H1 (cell line): ENCODE data around the gene ATP6V1E1. TPM values are rescaled to one million over a fixed set of nuclear protein-coding genes. Genes with fewer than 3 reads are reported as not detected.
"Not testable (repeated sequence)": the region's sequence is repeated elsewhere in the genome, so short reads cannot be mapped to it uniquely, and the experiment has no call there.

ENCODE experiments used
- CTCF ChIA-PET: fragments of 300-600 bp; sonication (Branson Sonifier 250); formaldehyde crosslinking; loops from one replicate; lab custom pipeline; 2021; ENCODE audit not compliant: partially characterized antibody; lab: Charles Lee
- POLR2A ChIA-PET: fragments of 300-600 bp; sonication (Branson Sonifier 250); formaldehyde crosslinking; loops from one replicate; lab custom pipeline; 2021; ENCODE audit warnings: inconsistent platforms; ENCODE audit not compliant: partially characterized antibody; lab: Charles Lee
- DNase-seq, 2 experiments: peaks; one replicate each; pipeline versions ENCODE4 v3.0.0 to v3.0.0-alpha.2; 2010 to 2022; ENCODE audit warnings: low spot score in 2 of 2, low read depth in 1 of 2, mixed read lengths in 1 of 2
- FAIRE-seq: peaks from 2 replicates; lab custom pipeline; 2011; peaks lifted over from hg19 to GRCh38; lab: Jason Lieb, UNC
- H2AFZ ChIP-seq: 2 replicates; pipeline ENCODE4 v1.8.1; 2012; ENCODE audit warnings: low read length, inconsistent platforms
- H2AK5ac ChIP-seq: 2 replicates; pipeline ENCODE4 v1.6.1; 2013; ENCODE audit warnings: low read depth, low read length
- H2BK120ac ChIP-seq: replicated peaks from 2 replicates; pipeline ENCODE3; 2013; ENCODE audit warnings: low read depth, low read length, inconsistent platforms
- H2BK12ac ChIP-seq: 2 replicates; pipeline ENCODE4 v1.6.1; 2013; ENCODE audit warnings: low read depth, low read length
- H2BK15ac ChIP-seq: 2 replicates; pipeline ENCODE4 v1.6.1; 2013; ENCODE audit warnings: low read length
- H2BK20ac ChIP-seq: 2 replicates; pipeline ENCODE4 v1.6.1; 2013; ENCODE audit warnings: low read length
- H2BK5ac ChIP-seq: 2 replicates; pipeline ENCODE4 v1.6.1; 2013; ENCODE audit warnings: low read depth, low read length
- H3K14ac ChIP-seq: 2 replicates; pipeline ENCODE4 v1.6.1; 2013; ENCODE audit warnings: inconsistent platforms; ENCODE audit not compliant: insufficient read length
- H3K18ac ChIP-seq: 2 replicates; pipeline ENCODE4 v1.6.1; 2013; ENCODE audit warnings: low read length; ENCODE audit errors: extremely low read depth
- H3K23ac ChIP-seq: 2 replicates; pipeline ENCODE4 v1.6.1; 2013; ENCODE audit warnings: inconsistent platforms; ENCODE audit not compliant: insufficient read length
- H3K23me2 ChIP-seq: 2 replicates; pipeline ENCODE4 v1.6.1; 2013; ENCODE audit warnings: low read depth, low read length
- H3K27ac ChIP-seq: 2 replicates; pipeline ENCODE4 v1.6.1; 2011; ENCODE audit warnings: low read depth, low read length, inconsistent platforms
- H3K27me3 ChIP-seq, 4 experiments: replicated peaks in 1 of 4; 1 replicate in 1 of 4; 2 replicates in 3 of 4; pipeline versions ENCODE4 v1.6.1 to v1.8.1; 2011 to 2013; ENCODE audit warnings: low read length in 3 of 4, mild to moderate bottlenecking in 3 of 4, inconsistent platforms in 2 of 4, mixed read lengths in 2 of 4, moderate library complexity in 1 of 4; ENCODE audit not compliant: control insufficient read depth in 3 of 4, insufficient read depth in 3 of 4; ENCODE audit errors: extremely low read depth in 1 of 4
- H3K36me3 ChIP-seq, 4 experiments: 2 replicates each; pipeline versions ENCODE4 v1.6.1 to v1.8.1; 2011 to 2013; ENCODE audit warnings: mild to moderate bottlenecking in 4 of 4, low read length in 3 of 4, moderate library complexity in 2 of 4, control low read depth in 1 of 4, inconsistent platforms in 1 of 4; ENCODE audit not compliant: insufficient read depth in 4 of 4, control insufficient read depth in 2 of 4
- H3K4ac ChIP-seq: replicated peaks from 2 replicates; pipeline ENCODE3; 2013; ENCODE audit warnings: low read length, low read depth, mixed read lengths, inconsistent platforms; ENCODE audit not compliant: insufficient read length
- H3K4me1 ChIP-seq, 4 experiments: replicated peaks in 1 of 4; 1 replicate in 1 of 4; 2 replicates in 3 of 4; pipeline versions ENCODE4 v1.6.1 to v1.8.1; 2011 to 2013; ENCODE audit warnings: low read length in 3 of 4, inconsistent platforms in 2 of 4, mixed read lengths in 1 of 4; ENCODE audit not compliant: insufficient read depth in 4 of 4, control insufficient read depth in 3 of 4
- H3K4me2 ChIP-seq, 2 experiments: 2 replicates each; pipeline versions ENCODE4 v1.6.1 to v1.8.1; 2011 to 2013; ENCODE audit warnings: low read depth in 2 of 2, low read length in 2 of 2, control low read depth in 1 of 2, inconsistent platforms in 1 of 2, mild to moderate bottlenecking in 1 of 2; ENCODE audit not compliant: insufficient read depth in 1 of 2
- H3K4me3 ChIP-seq, 4 experiments: fragments of 200-600, 300-600 bp in 1 of 4; sonication (generic), shearing (Covaris generic), sonication (Bioruptor Twin) in 1 of 4; 2 replicates each; pipeline versions ENCODE4 v1.5.1 to v1.8.1; 2011 to 2016; ENCODE audit warnings: low read length in 4 of 4, low read depth in 3 of 4, control low read depth in 2 of 4, inconsistent platforms in 2 of 4, mild to moderate bottlenecking in 2 of 4, mixed read lengths in 1 of 4, moderate library complexity in 1 of 4; ENCODE audit not compliant: insufficient read depth in 2 of 4; ENCODE audit errors: extremely low read depth in 1 of 4
- H3K56ac ChIP-seq: replicated peaks from 2 replicates; pipeline ENCODE3; 2013; ENCODE audit warnings: low read depth, mild to moderate bottlenecking, mixed read lengths, low read length, inconsistent platforms; ENCODE audit not compliant: insufficient read length
- H3K79me1 ChIP-seq: 2 replicates; pipeline ENCODE4 v1.6.1; 2013; ENCODE audit warnings: low read depth, low read length, control low read depth
- H3K79me2 ChIP-seq, 2 experiments: 2 replicates each; pipeline versions ENCODE4 v1.6.1 to v1.8.1; 2012 to 2013; ENCODE audit warnings: low read length in 2 of 2, mild to moderate bottlenecking in 2 of 2, inconsistent platforms in 1 of 2; ENCODE audit not compliant: insufficient read depth in 2 of 2, control insufficient read depth in 1 of 2
- H3K9ac ChIP-seq, 4 experiments: replicated peaks in 1 of 4; 1 replicate in 1 of 4; 2 replicates in 3 of 4; pipeline versions ENCODE4 v1.6.1 to v1.8.1; 2011 to 2013; ENCODE audit warnings: low read depth in 3 of 4, low read length in 3 of 4, control low read depth in 2 of 4, mild to moderate bottlenecking in 2 of 4, moderate library complexity in 2 of 4, inconsistent platforms in 1 of 4; ENCODE audit errors: extremely low read depth in 1 of 4
- H3K9me3 ChIP-seq, 2 experiments: 2 replicates each; pipeline versions ENCODE4 v1.6.1 to v1.8.1; 2012 to 2013; ENCODE audit warnings: mild to moderate bottlenecking in 2 of 2, moderate library complexity in 2 of 2, control low read depth in 1 of 2, inconsistent platforms in 1 of 2, low read depth in 1 of 2, low read length in 1 of 2, mixed read lengths in 1 of 2; ENCODE audit not compliant: insufficient read depth in 2 of 2
- H4K20me1 ChIP-seq, 2 experiments: replicated peaks in 1 of 2; 2 replicates each; pipeline versions ENCODE3 to v1.8.1; 2011 to 2013; ENCODE audit warnings: inconsistent platforms in 2 of 2, low read length in 2 of 2, mild to moderate bottlenecking in 1 of 2; ENCODE audit not compliant: insufficient read depth in 2 of 2, control insufficient read depth in 1 of 2
- H4K5ac ChIP-seq: 2 replicates; pipeline ENCODE4 v1.6.1; 2013; ENCODE audit warnings: low read length, low read depth, mixed read lengths, inconsistent platforms; ENCODE audit not compliant: insufficient read length
- H4K8ac ChIP-seq: 2 replicates; pipeline ENCODE4 v1.8.0; 2013; ENCODE audit warnings: mild to moderate bottlenecking, moderate library complexity, low read length, inconsistent platforms; ENCODE audit not compliant: insufficient read depth; ENCODE audit errors: extremely low read depth
- H4K91ac ChIP-seq: replicated peaks from 2 replicates; pipeline ENCODE3; 2013; ENCODE audit warnings: low read length, mixed read lengths, inconsistent platforms; ENCODE audit not compliant: insufficient read length
- WGBS, 2 experiments: shearing (Covaris generic) in 1 of 2; methylation state at CpG; one replicate each; pipeline versions ENCODE4 v1.1.6 to v1.1.7; 2013 to 2015; ENCODE audit warnings: low lambda C conversion rate in 2 of 2, mixed read lengths in 2 of 2, inconsistent platforms in 1 of 2, low coverage in 1 of 2, missing lambda C conversion rate in 1 of 2; ENCODE audit not compliant: insufficient replicate concordance in 2 of 2, insufficient coverage in 1 of 2, insufficient read length in 1 of 2; ENCODE audit errors: extremely low coverage in 1 of 2, missing lambda C conversion rate in 1 of 2; 5-methylcytosine and 5-hydroxymethylcytosine counted together
- polyA plus RNA-seq, 7 experiments: library from polyadenylated mRNA; depleted of rRNA in 3 of 7; stranded (reverse) in 5 of 7; unstranded in 2 of 7; fragments of >200 nt in 5 of 7; fragments of 200-250 nt in 2 of 7; gene quantifications; 1 replicate in 5 of 7; 2 replicates in 1 of 7; 4 replicates in 1 of 7; pipeline versions ENCODE4 v1.2.1 to v1.2.3, GENCODE V29; 2011 to 2013; ENCODE audit warnings: missing spikeins in 2 of 7, mixed read lengths in 2 of 7
- total RNA-seq: library from RNA; stranded (reverse); fragmentation: NEBNext Ultra II Directional; extraction: Animal tissue kit (Norgen Biotek cat#: 25700); gene quantifications from 2 replicates; pipeline ENCODE4 v1.2.1, GENCODE V29; 2021

Gene ATP6V1E1
- total and polyA plus RNA-seq, 2 of the 8 experiments (the other 6 are each of a cell fraction or from before 2014, with no cell fraction given), result 80.4 to 88.1 TPM

GRCh38 chr22:17671521-17672092 is 43.1 kb upstream of the ATP6V1E1 start:
- H2AK5ac ChIP-seq, H3K9me3 ChIP-seq, H4K5ac ChIP-seq, H2BK15ac ChIP-seq, DNase-seq, H3K36me3 ChIP-seq, H3K4me3 ChIP-seq, H3K23ac ChIP-seq, H3K56ac ChIP-seq, POLR2A ChIA-PET, H3K4ac ChIP-seq, FAIRE-seq, H3K27ac ChIP-seq, H4K91ac ChIP-seq, H2BK20ac ChIP-seq, H3K9ac ChIP-seq, H2BK120ac ChIP-seq, H2AFZ ChIP-seq, H3K18ac ChIP-seq, H3K14ac ChIP-seq, H3K79me2 ChIP-seq, H3K4me2 ChIP-seq, H2BK12ac ChIP-seq, H3K4me1 ChIP-seq, H4K20me1 ChIP-seq, H2BK5ac ChIP-seq, H3K27me3 ChIP-seq, H3K79me1 ChIP-seq, H3K23me2 ChIP-seq: not testable (repeated sequence)
- CTCF ChIA-PET, result interaction anchor here (0.8 kb wide), 1 partner anchor 113 kb away, joined by 3 read pairs; no protein-coding TSS in a partner anchor
- H4K8ac ChIP-seq, result peak overlapping the region; percentile 35; the same call in 1 of the 2 replicates
- WGBS, 2 experiments, result 94% methylated on average over 10 of the region's 10 CpGs; no CpG with 5 or more reads in 1 of the 2 experiments
